Measurements from ENCODE around the gene PSENEN. TPM values are rescaled to one million over a fixed set of nuclear protein-coding genes. Genes with fewer than 3 reads are reported as not detected.

Gene PSENEN
- total and polyA plus RNA-seq, 2 experiments from 2014 or later: 20.6 to 175 TPM

GRCh38 chr19:35746531-35746930, 1.1 kb downstream of the PSENEN start:
- peaks cover 18% of the 10 kb centered on the region for H3K4me1 ChIP-seq (ENCODE audit: insufficient read depth)
- no peak overlapping the region for H3K27ac ChIP-seq (ENCODE audit: low read depth)
- H3K27me3 Mint-ChIP-seq (ENCODE audit: insufficient read depth, low read depth, poor library complexity): peaks cover 5% of the 10 kb centered on the region

More at GRCh38 chr19:35746531-35746930, 1.1 kb downstream of the PSENEN start:
- no peaks in the 10 kb centered on the region for H3K9me2 ChIP-seq (ENCODE audit: insufficient read depth)
- TF ChIP-seq ZNF462 (CRISPR knock-in tag; IDR thresholded peaks at IDR 0.05) (no peak), EZH2phosphoT487 (IDR thresholded peaks at IDR 0.05; ENCODE audit: unreplicated experiment) (no peak), ETS1 (IDR thresholded peaks at IDR 0.05) (no peak), REST (IDR thresholded peaks at IDR 0.05; ENCODE audit: unreplicated experiment) (no peak), CTCF (conservative IDR thresholded peaks at IDR 0.05; ENCODE audit: low read depth in 2 of 2) (no peak)
- Mint-ChIP-seq H3K4me1 (peaks cover 25% of the 10 kb centered on the region), H3K9me3 (no peaks in the 10 kb centered on the region; the same call in 1 of the 3 replicates), H3K27ac (peak overlapping the region; percentile 100; the same call in 1 of the 2 replicates), H3K36me3 (ENCODE audit: low read depth) (peaks cover 7% of the 10 kb centered on the region), H3K4me3 (peak overlapping the region; percentile 97)
- no peaks in the 10 kb centered on the region for H4K20me1 ChIP-seq (replicated peaks; ENCODE audit: insufficient read depth)
- H2AFZ ChIP-seq: no peak overlapping the region
- DNase-seq (ENCODE audit: low spot score) (no peak), ATAC-seq (no peak)
- no peaks in the 10 kb centered on the region for H3K27me3 ChIP-seq (ENCODE audit: insufficient read depth)
- H3K79me2 ChIP-seq (replicated peaks; ENCODE audit: insufficient read depth): peaks cover 14% of the 10 kb centered on the region
- H3F3A ChIP-seq (replicated peaks; ENCODE audit: low read depth): peaks cover 8% of the 10 kb centered on the region
- peak overlapping the region; percentile 76 for H3K4me3 ChIP-seq
- no peaks in the 10 kb centered on the region for H3K36me3 ChIP-seq (ENCODE audit: insufficient read depth)
- H3K4me2 ChIP-seq: peak overlapping the region; percentile 79

Data from GM23338 (cell line).